ENCODE results near the gene RBPJL. TPM values are rescaled to one million over a fixed set of nuclear protein-coding genes. Genes with fewer than 3 reads are reported as not detected.
A peak's percentile ranks its signal among the peaks of the same experiment; 100 is the strongest.

RBPJL gene
- total and polyA plus RNA-seq, 4 donors, result not detected

DNA sequence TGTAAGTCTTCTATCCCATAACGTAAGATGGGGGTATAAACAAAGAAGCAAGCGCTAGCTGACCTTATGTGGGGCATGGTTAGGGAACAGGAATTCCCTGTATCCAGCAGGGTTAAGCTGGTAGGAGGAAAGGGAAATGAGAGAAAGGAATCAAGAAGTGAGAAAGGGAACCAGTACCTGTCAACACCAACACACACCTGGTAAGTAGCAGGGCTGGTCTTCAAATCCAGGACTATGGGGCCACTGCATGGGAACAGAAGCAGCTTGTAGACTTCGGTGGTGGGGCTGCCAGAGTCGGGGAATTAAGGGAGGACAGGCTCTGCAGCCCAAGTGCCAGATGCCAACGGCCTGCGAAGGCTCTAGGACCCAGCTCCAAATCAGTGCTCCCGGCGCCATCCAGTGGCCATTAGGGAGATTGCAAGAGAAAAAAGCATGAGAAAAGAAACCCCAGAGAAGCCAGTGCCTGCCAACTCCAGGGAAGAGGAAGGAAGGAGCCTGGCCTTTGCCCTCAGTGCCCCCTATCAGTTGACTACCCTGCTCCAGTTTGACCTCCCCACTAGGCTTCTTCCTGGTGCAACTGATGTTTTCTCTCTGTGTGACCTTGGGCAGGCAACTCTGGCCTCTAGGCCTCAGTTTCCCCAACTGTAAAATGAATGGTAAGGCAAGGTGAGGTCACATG, 15.8 kb upstream of the RBPJL start:
- WGBS, result 20% methylated on average over 8 of the region's 8 CpGs
- Histone ChIP-seq H3K9ac (ENCODE audit: low read depth in 1 of 2, low read length in 2 of 2) (no peak overlapping the region), H3K27me3 (ENCODE audit: control insufficient read depth in 4 of 4, insufficient read depth in 4 of 4, low read length in 3 of 4) (peaks cover 0 to 2% (median 0%) of the 10 kb centered on the region in 4 donors), H3K36me3 (ENCODE audit: control insufficient read depth in 4 of 4, insufficient read depth in 3 of 4, low read depth in 1 of 4, low read length in 3 of 4) (no peaks in the 10 kb centered on the region), H3K27ac (ENCODE audit: low read depth in 1 of 2, low read length in 2 of 2) (no peak overlapping the region), H3K4me1 (ENCODE audit: control insufficient read depth in 4 of 4, insufficient read depth in 4 of 4, low read length in 3 of 4) (peaks cover 0 to 12% (median 6%) of the 10 kb centered on the region in 4 donors), H3K9me3 (ENCODE audit: control insufficient read depth in 4 of 4, low read length in 3 of 4) (no peaks in the 10 kb centered on the region), H3K4me3 (ENCODE audit: low read depth in 1 of 3, low read length in 3 of 3) (no peak overlapping the region)
- peak; percentile 70 for DNase-seq (ENCODE audit: low spot score)
- no peak for TF ChIP-seq GABPA (IDR thresholded peaks at IDR 0.05 in 1 of 2, conservative IDR thresholded peaks at IDR 0.05 in 1 of 2)
- TF ChIP-seq HNF4A (conservative IDR thresholded peaks at IDR 0.05), result no peak
- TF ChIP-seq TAF1 (conservative IDR thresholded peaks at IDR 0.05), result no peak
- TF ChIP-seq RXRA (IDR thresholded peaks at IDR 0.05), result no peak
- TF ChIP-seq REST (IDR thresholded peaks at IDR 0.05), result no peak
- TF ChIP-seq, protein P1, sequence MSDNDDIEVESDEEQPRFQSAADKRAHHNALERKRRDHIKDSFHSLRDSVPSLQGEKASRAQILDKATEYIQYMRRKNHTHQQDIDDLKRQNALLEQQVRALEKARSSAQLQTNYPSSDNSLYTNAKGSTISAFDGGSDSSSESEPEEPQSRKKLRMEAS (IDR thresholded peaks at IDR 0.05), result no peak
- TF ChIP-seq FOXA1 (IDR thresholded peaks at IDR 0.05), result no peak
- TF ChIP-seq, protein P2, sequence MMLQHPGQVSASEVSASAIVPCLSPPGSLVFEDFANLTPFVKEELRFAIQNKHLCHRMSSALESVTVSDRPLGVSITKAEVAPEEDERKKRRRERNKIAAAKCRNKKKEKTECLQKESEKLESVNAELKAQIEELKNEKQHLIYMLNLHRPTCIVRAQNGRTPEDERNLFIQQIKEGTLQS (IDR thresholded peaks at IDR 0.05), result no peak
- TF ChIP-seq FOXA2 (IDR thresholded peaks at IDR 0.05), result no peak
- TF ChIP-seq CTCF (IDR thresholded peaks at IDR 0.05; ENCODE audit: low read depth, low read length, missing input control), result peak; percentile 87
- no peak for TF ChIP-seq SP1 (IDR thresholded peaks at IDR 0.05)
- TF ChIP-seq YY1 (IDR thresholded peaks at IDR 0.05), result no peak
- TF ChIP-seq HNF4G (IDR thresholded peaks at IDR 0.05), result no peak
- TF ChIP-seq, protein P3, sequence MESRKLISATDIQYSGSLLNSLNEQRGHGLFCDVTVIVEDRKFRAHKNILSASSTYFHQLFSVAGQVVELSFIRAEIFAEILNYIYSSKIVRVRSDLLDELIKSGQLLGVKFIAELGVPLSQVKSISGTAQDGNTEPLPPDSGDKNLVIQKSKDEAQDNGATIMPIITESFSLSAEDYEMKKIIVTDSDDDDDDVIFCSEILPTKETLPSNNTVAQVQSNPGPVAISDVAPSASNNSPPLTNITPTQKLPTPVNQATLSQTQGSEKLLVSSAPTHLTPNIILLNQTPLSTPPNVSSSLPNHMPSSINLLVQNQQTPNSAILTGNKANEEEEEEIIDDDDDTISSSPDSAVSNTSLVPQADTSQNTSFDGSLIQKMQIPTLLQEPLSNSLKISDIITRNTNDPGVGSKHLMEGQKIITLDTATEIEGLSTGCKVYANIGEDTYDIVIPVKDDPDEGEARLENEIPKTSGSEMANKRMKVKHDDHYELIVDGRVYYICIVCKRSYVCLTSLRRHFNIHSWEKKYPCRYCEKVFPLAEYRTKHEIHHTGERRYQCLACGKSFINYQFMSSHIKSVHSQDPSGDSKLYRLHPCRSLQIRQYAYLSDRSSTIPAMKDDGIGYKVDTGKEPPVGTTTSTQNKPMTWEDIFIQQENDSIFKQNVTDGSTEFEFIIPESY (IDR thresholded peaks at IDR 0.05), result no peak
- TF ChIP-seq NR2F2 (IDR thresholded peaks at IDR 0.05), result peak; percentile 83
- no peak for TF ChIP-seq JUND (IDR thresholded peaks at IDR 0.05)
- peak; percentile 93 to 95 for TF ChIP-seq RAD21 (IDR thresholded peaks at IDR 0.05)
- TF ChIP-seq EGR1 (IDR thresholded peaks at IDR 0.05; ENCODE audit: low read depth in 2 of 2), result no peak
